H1 (cell line): ENCODE results near the gene SHROOM3. TPM values are rescaled to one million over a fixed set of nuclear protein-coding genes. Genes with fewer than 3 reads are reported as not detected.

ENCODE experiments used
- CTCF ChIA-PET: fragments of 300-600 bp; sonication (Branson Sonifier 250); formaldehyde crosslinking; loops from one replicate; lab custom pipeline; 2021; ENCODE audit not compliant: partially characterized antibody; lab: Charles Lee
- POLR2A ChIA-PET: fragments of 300-600 bp; sonication (Branson Sonifier 250); formaldehyde crosslinking; loops from one replicate; lab custom pipeline; 2021; ENCODE audit warnings: inconsistent platforms; ENCODE audit not compliant: partially characterized antibody; lab: Charles Lee
- DNase-seq, 2 experiments: peaks; one replicate each; pipeline versions ENCODE4 v3.0.0 to v3.0.0-alpha.2; 2010 to 2022; ENCODE audit warnings: low spot score in 2 of 2, low read depth in 1 of 2, mixed read lengths in 1 of 2
- FAIRE-seq: peaks from 2 replicates; lab custom pipeline; 2011; peaks lifted over from hg19 to GRCh38; lab: Jason Lieb, UNC
- H2AFZ ChIP-seq: 2 replicates; pipeline ENCODE4 v1.8.1; 2012; ENCODE audit warnings: low read length, inconsistent platforms
- H2AK5ac ChIP-seq: 2 replicates; pipeline ENCODE4 v1.6.1; 2013; ENCODE audit warnings: low read depth, low read length
- H2BK120ac ChIP-seq: replicated peaks from 2 replicates; pipeline ENCODE3; 2013; ENCODE audit warnings: low read depth, low read length, inconsistent platforms
- H2BK12ac ChIP-seq: 2 replicates; pipeline ENCODE4 v1.6.1; 2013; ENCODE audit warnings: low read depth, low read length
- H2BK15ac ChIP-seq: 2 replicates; pipeline ENCODE4 v1.6.1; 2013; ENCODE audit warnings: low read length
- H2BK20ac ChIP-seq: 2 replicates; pipeline ENCODE4 v1.6.1; 2013; ENCODE audit warnings: low read length
- H2BK5ac ChIP-seq: 2 replicates; pipeline ENCODE4 v1.6.1; 2013; ENCODE audit warnings: low read depth, low read length
- H3K14ac ChIP-seq: 2 replicates; pipeline ENCODE4 v1.6.1; 2013; ENCODE audit warnings: inconsistent platforms; ENCODE audit not compliant: insufficient read length
- H3K18ac ChIP-seq: 2 replicates; pipeline ENCODE4 v1.6.1; 2013; ENCODE audit warnings: low read length; ENCODE audit errors: extremely low read depth
- H3K23ac ChIP-seq: 2 replicates; pipeline ENCODE4 v1.6.1; 2013; ENCODE audit warnings: inconsistent platforms; ENCODE audit not compliant: insufficient read length
- H3K23me2 ChIP-seq: 2 replicates; pipeline ENCODE4 v1.6.1; 2013; ENCODE audit warnings: low read depth, low read length
- H3K27ac ChIP-seq: 2 replicates; pipeline ENCODE4 v1.6.1; 2011; ENCODE audit warnings: low read depth, low read length, inconsistent platforms
- H3K27me3 ChIP-seq, 4 experiments: replicated peaks in 1 of 4; 1 replicate in 1 of 4; 2 replicates in 3 of 4; pipeline versions ENCODE4 v1.6.1 to v1.8.1; 2011 to 2013; ENCODE audit warnings: low read length in 3 of 4, mild to moderate bottlenecking in 3 of 4, inconsistent platforms in 2 of 4, mixed read lengths in 2 of 4, moderate library complexity in 1 of 4; ENCODE audit not compliant: control insufficient read depth in 3 of 4, insufficient read depth in 3 of 4; ENCODE audit errors: extremely low read depth in 1 of 4
- H3K36me3 ChIP-seq, 4 experiments: 2 replicates each; pipeline versions ENCODE4 v1.6.1 to v1.8.1; 2011 to 2013; ENCODE audit warnings: mild to moderate bottlenecking in 4 of 4, low read length in 3 of 4, moderate library complexity in 2 of 4, control low read depth in 1 of 4, inconsistent platforms in 1 of 4; ENCODE audit not compliant: insufficient read depth in 4 of 4, control insufficient read depth in 2 of 4
- H3K4ac ChIP-seq: replicated peaks from 2 replicates; pipeline ENCODE3; 2013; ENCODE audit warnings: low read length, low read depth, mixed read lengths, inconsistent platforms; ENCODE audit not compliant: insufficient read length
- H3K4me1 ChIP-seq, 4 experiments: replicated peaks in 1 of 4; 1 replicate in 1 of 4; 2 replicates in 3 of 4; pipeline versions ENCODE4 v1.6.1 to v1.8.1; 2011 to 2013; ENCODE audit warnings: low read length in 3 of 4, inconsistent platforms in 2 of 4, mixed read lengths in 1 of 4; ENCODE audit not compliant: insufficient read depth in 4 of 4, control insufficient read depth in 3 of 4
- H3K4me2 ChIP-seq, 2 experiments: 2 replicates each; pipeline versions ENCODE4 v1.6.1 to v1.8.1; 2011 to 2013; ENCODE audit warnings: low read depth in 2 of 2, low read length in 2 of 2, control low read depth in 1 of 2, inconsistent platforms in 1 of 2, mild to moderate bottlenecking in 1 of 2; ENCODE audit not compliant: insufficient read depth in 1 of 2
- H3K4me3 ChIP-seq, 4 experiments: fragments of 200-600, 300-600 bp in 1 of 4; sonication (generic), shearing (Covaris generic), sonication (Bioruptor Twin) in 1 of 4; 2 replicates each; pipeline versions ENCODE4 v1.5.1 to v1.8.1; 2011 to 2016; ENCODE audit warnings: low read length in 4 of 4, low read depth in 3 of 4, control low read depth in 2 of 4, inconsistent platforms in 2 of 4, mild to moderate bottlenecking in 2 of 4, mixed read lengths in 1 of 4, moderate library complexity in 1 of 4; ENCODE audit not compliant: insufficient read depth in 2 of 4; ENCODE audit errors: extremely low read depth in 1 of 4
- H3K56ac ChIP-seq: replicated peaks from 2 replicates; pipeline ENCODE3; 2013; ENCODE audit warnings: low read depth, mild to moderate bottlenecking, mixed read lengths, low read length, inconsistent platforms; ENCODE audit not compliant: insufficient read length
- H3K79me1 ChIP-seq: 2 replicates; pipeline ENCODE4 v1.6.1; 2013; ENCODE audit warnings: low read depth, low read length, control low read depth
- H3K79me2 ChIP-seq, 2 experiments: 2 replicates each; pipeline versions ENCODE4 v1.6.1 to v1.8.1; 2012 to 2013; ENCODE audit warnings: low read length in 2 of 2, mild to moderate bottlenecking in 2 of 2, inconsistent platforms in 1 of 2; ENCODE audit not compliant: insufficient read depth in 2 of 2, control insufficient read depth in 1 of 2
- H3K9ac ChIP-seq, 4 experiments: replicated peaks in 1 of 4; 1 replicate in 1 of 4; 2 replicates in 3 of 4; pipeline versions ENCODE4 v1.6.1 to v1.8.1; 2011 to 2013; ENCODE audit warnings: low read depth in 3 of 4, low read length in 3 of 4, control low read depth in 2 of 4, mild to moderate bottlenecking in 2 of 4, moderate library complexity in 2 of 4, inconsistent platforms in 1 of 4; ENCODE audit errors: extremely low read depth in 1 of 4
- H3K9me3 ChIP-seq, 2 experiments: 2 replicates each; pipeline versions ENCODE4 v1.6.1 to v1.8.1; 2012 to 2013; ENCODE audit warnings: mild to moderate bottlenecking in 2 of 2, moderate library complexity in 2 of 2, control low read depth in 1 of 2, inconsistent platforms in 1 of 2, low read depth in 1 of 2, low read length in 1 of 2, mixed read lengths in 1 of 2; ENCODE audit not compliant: insufficient read depth in 2 of 2
- H4K20me1 ChIP-seq, 2 experiments: replicated peaks in 1 of 2; 2 replicates each; pipeline versions ENCODE3 to v1.8.1; 2011 to 2013; ENCODE audit warnings: inconsistent platforms in 2 of 2, low read length in 2 of 2, mild to moderate bottlenecking in 1 of 2; ENCODE audit not compliant: insufficient read depth in 2 of 2, control insufficient read depth in 1 of 2
- H4K5ac ChIP-seq: 2 replicates; pipeline ENCODE4 v1.6.1; 2013; ENCODE audit warnings: low read length, low read depth, mixed read lengths, inconsistent platforms; ENCODE audit not compliant: insufficient read length
- H4K8ac ChIP-seq: 2 replicates; pipeline ENCODE4 v1.8.0; 2013; ENCODE audit warnings: mild to moderate bottlenecking, moderate library complexity, low read length, inconsistent platforms; ENCODE audit not compliant: insufficient read depth; ENCODE audit errors: extremely low read depth
- H4K91ac ChIP-seq: replicated peaks from 2 replicates; pipeline ENCODE3; 2013; ENCODE audit warnings: low read length, mixed read lengths, inconsistent platforms; ENCODE audit not compliant: insufficient read length
- BCL11A ChIP-seq, 2 experiments: IDR thresholded peaks; one replicate each; pipeline ENCODE4 v1.6.1; 2011; ENCODE audit warnings: low read depth in 2 of 2, low read length in 2 of 2, mild to moderate bottlenecking in 2 of 2
- CBX5 ChIP-seq: fragments of 300-800, 300-1000 bp; sonication (generic); IDR thresholded peaks from 2 replicates; pipeline ENCODE4 v1.7.1; 2016; ENCODE audit warnings: antibody characterized with exemption, low read length, low read depth
- CEBPB ChIP-seq: IDR thresholded peaks from 2 replicates; pipeline ENCODE4 v1.6.1; 2012; ENCODE audit warnings: low read depth, low read length
- CHD1 ChIP-seq: IDR thresholded peaks from 2 replicates; pipeline ENCODE4 v1.6.1; 2012; ENCODE audit warnings: low read depth, low read length, improper control_type of control experiment
- CHD2 ChIP-seq: IDR thresholded peaks from 2 replicates; pipeline ENCODE4 v1.6.1; 2012; ENCODE audit warnings: low read length, improper control_type of control experiment
- EZH2 ChIP-seq: fragments of 200-600 bp; sonication (generic); IDR thresholded peaks from 2 replicates; pipeline ENCODE4 v1.7.1; 2012; ENCODE audit warnings: low read depth, mild to moderate bottlenecking, moderate library complexity, low read length, inconsistent platforms; ENCODE audit not compliant: severe bottlenecking
- JUN ChIP-seq: IDR thresholded peaks from 2 replicates; pipeline ENCODE4 v1.6.1; 2011; ENCODE audit warnings: low read depth, mild to moderate bottlenecking, improper control_type of control experiment, low read length
- POLR2AphosphoS5 ChIP-seq: IDR thresholded peaks from 2 replicates; pipeline ENCODE4 v1.6.1; 2011; ENCODE audit warnings: low read depth, low read length
- RXRA ChIP-seq: IDR thresholded peaks from 2 replicates; pipeline ENCODE4 v1.6.1; 2011; ENCODE audit warnings: low read depth, mild to moderate bottlenecking, low read length, moderate library complexity; ENCODE audit not compliant: insufficient read depth
- SIN3A ChIP-seq, 2 experiments: IDR thresholded peaks in 1 of 2; conservative IDR thresholded peaks in 1 of 2; 2 replicates each; pipeline ENCODE4 v1.6.1; 2011 to 2012; ENCODE audit warnings: low read length in 2 of 2, improper control_type of control experiment in 1 of 2, low read depth in 1 of 2, mild to moderate bottlenecking in 1 of 2
- SIRT6 ChIP-seq: IDR thresholded peaks from one replicate; pipeline ENCODE4 v1.7.1; 2012; ENCODE audit warnings: low read length, inconsistent platforms
- SP4 ChIP-seq: IDR thresholded peaks from 2 replicates; pipeline ENCODE4 v1.6.1; 2012; ENCODE audit warnings: low read length, inconsistent platforms
- SUZ12 ChIP-seq: fragments of 200-600 bp; sonication (generic); IDR thresholded peaks from 2 replicates; pipeline ENCODE4 v1.6.1; 2012; ENCODE audit warnings: mild to moderate bottlenecking, inconsistent platforms, low read length, moderate library complexity, mixed read lengths
- TEAD4 ChIP-seq: IDR thresholded peaks from 2 replicates; pipeline ENCODE4 v1.6.1; 2012; ENCODE audit warnings: low read depth, low read length, inconsistent platforms, mixed read lengths
- WGBS, 2 experiments: shearing (Covaris generic) in 1 of 2; methylation state at CpG; one replicate each; pipeline versions ENCODE4 v1.1.6 to v1.1.7; 2013 to 2015; ENCODE audit warnings: low lambda C conversion rate in 2 of 2, mixed read lengths in 2 of 2, inconsistent platforms in 1 of 2, low coverage in 1 of 2, missing lambda C conversion rate in 1 of 2; ENCODE audit not compliant: insufficient replicate concordance in 2 of 2, insufficient coverage in 1 of 2, insufficient read length in 1 of 2; ENCODE audit errors: extremely low coverage in 1 of 2, missing lambda C conversion rate in 1 of 2; 5-methylcytosine and 5-hydroxymethylcytosine counted together
- polyA plus RNA-seq, 7 experiments: library from polyadenylated mRNA; depleted of rRNA in 3 of 7; stranded (reverse) in 5 of 7; unstranded in 2 of 7; fragments of >200 nt in 5 of 7; fragments of 200-250 nt in 2 of 7; gene quantifications; 1 replicate in 5 of 7; 2 replicates in 1 of 7; 4 replicates in 1 of 7; pipeline versions ENCODE4 v1.2.1 to v1.2.3, GENCODE V29; 2011 to 2013; ENCODE audit warnings: missing spikeins in 2 of 7, mixed read lengths in 2 of 7
- total RNA-seq: library from RNA; stranded (reverse); fragmentation: NEBNext Ultra II Directional; extraction: Animal tissue kit (Norgen Biotek cat#: 25700); gene quantifications from 2 replicates; pipeline ENCODE4 v1.2.1, GENCODE V29; 2021

Gene SHROOM3
- total and polyA plus RNA-seq, 2 of the 8 experiments (the other 6 are each of a cell fraction or from before 2014, with no cell fraction given), result 15.8 to 34.0 TPM

GRCh38 chr4:76729980-76730379 lies 295.0 kb downstream of the SHROOM3 start:
- Histone ChIP-seq H3K4me3 (peak overlapping the region in 1 of 4 experiments; percentile 11; a peak in 1 of 8 replicates), H3K4me1 (peaks cover 5 to 24% (median 17%) of the 10 kb centered on the region in 4 experiments), H3K18ac (peak overlapping the region; percentile 6; the same call in 1 of the 2 replicates), H2BK20ac (no peak overlapping the region), H2BK12ac (no peak overlapping the region), H3K23me2 (no peaks in the 10 kb centered on the region), H4K91ac (no peak overlapping the region), H4K5ac (no peak overlapping the region), H3K23ac (no peak overlapping the region), H2BK5ac (no peak overlapping the region), H3K36me3 (no peaks in the 10 kb centered on the region; a peak in 1 of 8 replicates), H3K79me1 (no peaks in the 10 kb centered on the region), H3K9me3 (no peaks in the 10 kb centered on the region), H2AK5ac (no peak overlapping the region), H2BK15ac (no peak overlapping the region), H3K4ac (no peak overlapping the region), H3K56ac (no peak overlapping the region), H3K27me3 (no peaks in the 10 kb centered on the region), H3K14ac (no peak overlapping the region), H4K8ac (no peak overlapping the region), H4K20me1 (peaks cover 0 to 4% of the 10 kb centered on the region in 2 experiments), H3K79me2 (peaks cover 2 to 24% of the 10 kb centered on the region in 2 experiments; a peak in 2 of 4 replicates), H3K9ac (no peak overlapping the region), H3K27ac (no peak overlapping the region), H2AFZ (no peak overlapping the region), H2BK120ac (no peak overlapping the region), H3K4me2 (peak overlapping the region; percentile 9 to 30; a peak in 3 of 4 replicates)
- 88% methylated on average over 1 of the region's 1 CpG; no CpG with 5 or more reads in 1 of the 2 experiments for WGBS, 2 experiments
- ChIA-PET CTCF (interaction anchor here (1.2 to 2.1 kb wide), 5 partner anchors 15 to 228 kb away, joined by 4 to 7 read pairs (median 4); no protein-coding TSS in a partner anchor), POLR2A (interaction anchor here (0.5 to 0.8 kb wide), 3 partner anchors 11 to 144 kb away, joined by 3 read pairs; no protein-coding TSS in a partner anchor)
- no peak for DNase-seq
- FAIRE-seq, result peak; percentile 7
- no peak for TF ChIP-seq CHD1
- no peak for TF ChIP-seq TEAD4
- no peak for TF ChIP-seq RXRA
- no peak for TF ChIP-seq POLR2AphosphoS5
- no peak for TF ChIP-seq SIRT6
- no peak for TF ChIP-seq CBX5
- no peak for TF ChIP-seq JUN
- TF ChIP-seq EZH2, result no peak
- no peak for TF ChIP-seq BCL11A (IDR thresholded peaks at IDR 0.05; ENCODE audit: low read depth in 2 of 2, low read length in 2 of 2)
- no peak for TF ChIP-seq SUZ12
- TF ChIP-seq SIN3A (conservative IDR thresholded peaks at IDR 0.05 in 1 of 2, IDR thresholded peaks at IDR 0.05 in 1 of 2; ENCODE audit: low read depth in 1 of 2, low read length in 2 of 2), result no peak
- no peak for TF ChIP-seq CHD2
- no peak for TF ChIP-seq SP4
- no peak for TF ChIP-seq CEBPB
